ENCODE data around the gene TP53INP2. TPM values are rescaled to one million over a fixed set of nuclear protein-coding genes. Genes with fewer than 3 reads are reported as not detected.

The TP53INP2 gene
- total RNA-seq, 1 experiment from 2014 or later: 29.7 TPM

DNA sequence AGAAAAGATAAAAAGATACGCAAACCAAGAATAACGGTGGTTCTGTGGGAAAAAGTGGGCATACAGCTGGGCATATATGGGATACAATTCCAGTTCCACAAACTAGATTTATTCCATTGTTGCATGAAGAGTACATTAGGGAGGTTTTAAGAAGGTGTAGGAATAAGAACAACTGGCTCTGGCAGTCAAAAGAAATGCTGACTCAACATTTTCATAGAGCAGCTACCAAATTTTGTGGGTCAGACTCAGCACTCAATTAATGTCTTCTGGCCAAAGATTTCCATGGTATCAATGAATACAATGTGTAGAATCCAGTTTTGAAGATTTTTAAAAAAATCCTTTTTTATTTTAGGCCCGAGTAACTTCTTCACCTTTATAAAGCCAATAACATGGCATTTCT is 40.2 kb downstream of the TP53INP2 start:
- Mint-ChIP-seq H3K4me3 (ENCODE audit: unreplicated experiment) (no peak overlapping the region), H3K4me1 (ENCODE audit: low read depth, unreplicated experiment) (no peaks in the 10 kb centered on the region), H3K27me3 (ENCODE audit: insufficient read depth, unreplicated experiment) (no peaks in the 10 kb centered on the region), H3K9me3 (ENCODE audit: unreplicated experiment) (no peaks in the 10 kb centered on the region), H3K27ac (ENCODE audit: unreplicated experiment) (no peak overlapping the region), H3K36me3 (ENCODE audit: insufficient read depth, unreplicated experiment) (peaks cover 83% of the 10 kb centered on the region)
- CTCF ChIA-PET: no interaction called here
- POLR2A ChIA-PET: no interaction called here
- Histone ChIP-seq H3K9me3 (no peaks in the 10 kb centered on the region), H3K36me3 (ENCODE audit: control insufficient read depth, insufficient read depth, low read length) (peaks cover 14% of the 10 kb centered on the region), H3K4me1 (no peaks in the 10 kb centered on the region), H3K27me3 (replicated peaks; ENCODE audit: control insufficient read depth, insufficient read depth, low read length) (no peaks in the 10 kb centered on the region), H3K4me3 (ENCODE audit: low read depth, low read length) (no peak overlapping the region)
- intact Hi-C loops (cut with micrococcal nuclease; ENCODE audit: unreplicated experiment): no loop called here
- DNase-seq: no peak
- TF ChIP-seq, protein P1, sequence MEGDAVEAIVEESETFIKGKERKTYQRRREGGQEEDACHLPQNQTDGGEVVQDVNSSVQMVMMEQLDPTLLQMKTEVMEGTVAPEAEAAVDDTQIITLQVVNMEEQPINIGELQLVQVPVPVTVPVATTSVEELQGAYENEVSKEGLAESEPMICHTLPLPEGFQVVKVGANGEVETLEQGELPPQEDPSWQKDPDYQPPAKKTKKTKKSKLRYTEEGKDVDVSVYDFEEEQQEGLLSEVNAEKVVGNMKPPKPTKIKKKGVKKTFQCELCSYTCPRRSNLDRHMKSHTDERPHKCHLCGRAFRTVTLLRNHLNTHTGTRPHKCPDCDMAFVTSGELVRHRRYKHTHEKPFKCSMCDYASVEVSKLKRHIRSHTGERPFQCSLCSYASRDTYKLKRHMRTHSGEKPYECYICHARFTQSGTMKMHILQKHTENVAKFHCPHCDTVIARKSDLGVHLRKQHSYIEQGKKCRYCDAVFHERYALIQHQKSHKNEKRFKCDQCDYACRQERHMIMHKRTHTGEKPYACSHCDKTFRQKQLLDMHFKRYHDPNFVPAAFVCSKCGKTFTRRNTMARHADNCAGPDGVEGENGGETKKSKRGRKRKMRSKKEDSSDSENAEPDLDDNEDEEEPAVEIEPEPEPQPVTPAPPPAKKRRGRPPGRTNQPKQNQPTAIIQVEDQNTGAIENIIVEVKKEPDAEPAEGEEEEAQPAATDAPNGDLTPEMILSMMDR (IDR thresholded peaks at IDR 0.05; ENCODE audit: insufficient read depth in 1 of 2, low read depth in 1 of 2, low read length in 1 of 2, severe bottlenecking in 1 of 2, unreplicated experiment in 1 of 2): no peak
- BruUV-seq (replicated peaks): no TSS peak

DNA sequence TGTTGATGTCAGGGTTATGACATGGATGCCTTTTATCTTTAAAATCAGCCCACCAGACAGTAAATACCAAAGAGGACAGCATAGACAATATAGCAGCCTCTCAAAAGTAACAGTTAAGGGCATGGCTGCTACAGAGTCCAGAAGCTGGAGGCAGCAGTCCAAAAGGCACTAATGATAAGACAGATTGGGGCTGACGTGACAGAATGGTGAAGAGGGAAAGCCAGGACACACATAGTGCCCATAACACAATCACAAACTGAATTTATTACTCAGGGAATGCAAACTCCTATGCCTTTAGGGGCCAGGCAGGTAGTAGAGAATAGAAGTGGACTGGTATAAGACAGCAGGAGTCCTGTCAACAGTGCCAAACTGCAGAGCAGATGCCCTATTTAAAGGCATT is 40.7 kb downstream of the TP53INP2 start:
- H3K27me3 ChIP-seq (replicated peaks; ENCODE audit: control insufficient read depth, insufficient read depth, low read length): no peaks in the 10 kb centered on the region
- no peaks in the 10 kb centered on the region for H3K4me1 ChIP-seq
- Mint-ChIP-seq H3K9me3 (ENCODE audit: unreplicated experiment) (no peaks in the 10 kb centered on the region), H3K27ac (ENCODE audit: unreplicated experiment) (no peak overlapping the region), H3K4me1 (ENCODE audit: low read depth, unreplicated experiment) (no peaks in the 10 kb centered on the region), H3K27me3 (ENCODE audit: insufficient read depth, unreplicated experiment) (no peaks in the 10 kb centered on the region), H3K4me3 (ENCODE audit: unreplicated experiment) (no peak overlapping the region), H3K36me3 (ENCODE audit: insufficient read depth, unreplicated experiment) (peaks cover 88% of the 10 kb centered on the region)
- DNase-seq: no peak
- TF ChIP-seq, protein P1 (IDR thresholded peaks at IDR 0.05; ENCODE audit: insufficient read depth in 1 of 2, low read depth in 1 of 2, low read length in 1 of 2, severe bottlenecking in 1 of 2, unreplicated experiment in 1 of 2): no peak
- intact Hi-C loops (cut with micrococcal nuclease; ENCODE audit: unreplicated experiment): no loop called here
- peaks cover 18% of the 10 kb centered on the region for H3K36me3 ChIP-seq (ENCODE audit: control insufficient read depth, insufficient read depth, low read length)
- ChIA-PET POLR2A (no interaction called here), CTCF (no interaction called here)
- H3K4me3 ChIP-seq (ENCODE audit: low read depth, low read length): no peak overlapping the region
- no peaks in the 10 kb centered on the region for H3K9me3 ChIP-seq
- no TSS peak for BruUV-seq (replicated peaks)

- Histone ChIP-seq H3K9me3 (no peaks in the 10 kb centered on the region), H3K4me1 (no peaks in the 10 kb centered on the region), H3K4me3 (ENCODE audit: low read depth, low read length) (no peak overlapping the region), H3K27me3 (replicated peaks; ENCODE audit: control insufficient read depth, insufficient read depth, low read length) (no peaks in the 10 kb centered on the region), H3K36me3 (ENCODE audit: control insufficient read depth, insufficient read depth, low read length) (peaks cover 10% of the 10 kb centered on the region)
- no peak overlapping the region for H3K4me3 Mint-ChIP-seq (ENCODE audit: unreplicated experiment)
- ChIA-PET CTCF (interaction anchor here (0.6 to 1.3 kb wide), 3 partner anchors 23 to 450 kb away, joined by 3 to 6 read pairs (median 5); no protein-coding TSS in a partner anchor), POLR2A (interaction anchor here (0.6 kb wide), 1 partner anchor 45 kb away, joined by 3 read pairs; no protein-coding TSS in a partner anchor)
- no peak for DNase-seq
- H3K36me3 Mint-ChIP-seq (ENCODE audit: insufficient read depth, unreplicated experiment): peaks cover 89% of the 10 kb centered on the region
- intact Hi-C loops (cut with micrococcal nuclease; ENCODE audit: unreplicated experiment): no loop called here
- no peaks in the 10 kb centered on the region for H3K27me3 Mint-ChIP-seq (ENCODE audit: insufficient read depth, unreplicated experiment)
- H3K9me3 Mint-ChIP-seq (ENCODE audit: unreplicated experiment): no peaks in the 10 kb centered on the region
- H3K27ac Mint-ChIP-seq (ENCODE audit: unreplicated experiment): no peak overlapping the region
- no peaks in the 10 kb centered on the region for H3K4me1 Mint-ChIP-seq (ENCODE audit: low read depth, unreplicated experiment)
- no TSS peak for BruUV-seq (replicated peaks)
- TF ChIP-seq, protein P1 (IDR thresholded peaks at IDR 0.05; ENCODE audit: insufficient read depth in 1 of 2, low read depth in 1 of 2, low read length in 1 of 2, severe bottlenecking in 1 of 2, unreplicated experiment in 1 of 2): no peak
Measured at GRCh38 chr20:34746674-34747073, 42.5 kb downstream of the TP53INP2 start.

Measured in Caco-2 (cell line).